WI38 (cell line): ENCODE measurements around the gene KNTC1.
"Not testable (repeated sequence)": the region's sequence is repeated elsewhere in the genome, so short reads cannot be mapped to it uniquely, and the experiment has no call there.

Experiments used
- H3K4me3 ChIP-seq: 2 replicates; pipeline ENCODE4 v1.5.1; 2011; ENCODE audit warnings: low read depth, mild to moderate bottlenecking, control low read depth, low read length
- CTCF ChIP-seq: IDR thresholded peaks from 2 replicates; pipeline ENCODE4 v1.5.1; 2012; ENCODE audit warnings: low read depth, mild to moderate bottlenecking, control low read depth, low read length

The KNTC1 gene

GRCh38 chr12:122489038-122489437 lies 38.0 kb upstream of the KNTC1 start:
- H3K4me3 ChIP-seq: no peak overlapping the region
- TF ChIP-seq CTCF: no peak

- no peak overlapping the region for H3K4me3 ChIP-seq
- TF ChIP-seq CTCF: no peak
Measured at GRCh38 chr12:122491991-122492390, 35.1 kb upstream of the KNTC1 start.

GRCh38 chr12:122493222-122493621 lies 33.8 kb upstream of the KNTC1 start:
- not testable (repeated sequence) for H3K4me3 ChIP-seq

- no peak for TF ChIP-seq CTCF
- H3K4me3 ChIP-seq: no peak overlapping the region
Measured at GRCh38 chr12:122495258-122495657, 31.8 kb upstream of the KNTC1 start.

GRCh38 chr12:122499991-122500684 lies 26.9 kb upstream of the KNTC1 start:
- H3K4me3 ChIP-seq: peak overlapping the region; percentile 84
- TF ChIP-seq CTCF: no peak

- peak within 1 kb of the TSS; percentile 84 for H3K4me3 ChIP-seq
- no peak for TF ChIP-seq CTCF
Measured at GRCh38 chr12:122500685-122501488, 26.2 kb upstream of the KNTC1 start, which contains the start of gene ZCCHC8. TSS of gene ZCCHC8 (minus strand) at chr12:122500932. CDS start at chr12:122500840, 92 bp downstream.

DNA sequence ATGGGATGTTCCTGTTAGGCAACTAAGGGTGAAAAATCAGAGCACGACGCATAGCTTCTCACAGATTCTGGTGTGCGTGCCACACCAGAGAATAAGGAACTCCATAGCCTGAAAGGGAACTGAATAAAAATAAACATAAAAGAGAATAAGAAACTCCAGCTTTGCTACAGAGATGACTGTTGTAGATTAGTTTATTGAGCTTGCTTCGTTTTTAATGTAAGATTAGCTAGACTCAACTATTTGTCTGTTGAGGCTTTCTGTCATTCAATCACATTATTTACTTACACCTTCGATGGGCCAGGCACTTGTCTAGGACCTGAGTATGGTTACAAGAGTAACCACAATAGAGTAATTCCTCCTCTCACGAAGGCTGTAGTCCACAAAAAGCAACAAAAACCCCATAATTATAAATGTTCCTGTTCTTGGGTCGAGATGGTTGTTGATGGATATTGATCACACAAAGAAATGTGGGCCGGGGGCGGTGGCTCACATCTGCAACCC lies 25.5 kb upstream of the KNTC1 start:
- no peak for TF ChIP-seq CTCF
- H3K4me3 ChIP-seq: peak overlapping the region; percentile 84; the same call in 1 of the 2 replicates
